Panc1 (cell line): ENCODE measurements around the gene HNRNPLL. TPM values are rescaled to one million over a fixed set of nuclear protein-coding genes. Genes with fewer than 3 reads are reported as not detected.

Source experiments
- ATAC-seq: fragments of 200-7000 bp; cut with Tn5 transposase; 2 replicates; pipeline ENCODE4 v1.9.1; 2020; ENCODE audit warnings: mild to moderate bottlenecking, moderate library complexity
- BruUV-seq: library from RNA; stranded (reverse); fragments of 400-500 nt; replicated peaks from 2 replicates; lab custom pipeline; 2021; lab: Mats Ljungman, UMichigan
- CTCF ChIA-PET: fragments of 300-600 bp; sonication (Branson Sonifier 250); formaldehyde crosslinking; loops from one replicate; lab custom pipeline; 2022; ENCODE audit warnings: antibody characterized with exemption; lab: Charles Lee
- POLR2A ChIA-PET: fragments of 300-600 bp; sonication (Branson Sonifier 250); formaldehyde crosslinking; loops from one replicate; lab custom pipeline; 2022; ENCODE audit warnings: antibody characterized with exemption; lab: Charles Lee
- DNase-seq: peaks from one replicate; pipeline ENCODE4 v3.0.0-alpha.2; 2010; ENCODE audit warnings: low read depth, low spot score
- H3K27ac ChIP-seq: 2 replicates; pipeline ENCODE4 v1.5.1; 2011; ENCODE audit warnings: mild to moderate bottlenecking, low read length, inconsistent platforms
- H3K27me3 ChIP-seq: fragments of 200-500 bp; sonication (Bioruptor generic); 2 replicates; pipeline ENCODE4 v1.6.0; 2014; ENCODE audit warnings: low read length, inconsistent platforms; ENCODE audit not compliant: control insufficient read depth, insufficient read depth
- H3K36me3 ChIP-seq: fragments of 200-500 bp; sonication (Bioruptor generic); 2 replicates; pipeline ENCODE4 v1.5.1; 2014; ENCODE audit warnings: inconsistent platforms, mild to moderate bottlenecking, low read length, moderate library complexity; ENCODE audit not compliant: control insufficient read depth, insufficient read depth
- H3K4me1 ChIP-seq: 2 replicates; pipeline ENCODE4 v1.5.1; 2011; ENCODE audit warnings: inconsistent platforms, mild to moderate bottlenecking, low read length, moderate library complexity; ENCODE audit not compliant: control insufficient read depth, insufficient read depth
- H3K4me3 ChIP-seq, 2 experiments: 2 replicates each; pipeline ENCODE4 v1.5.1; 2011 to 2012; ENCODE audit warnings: low read depth in 2 of 2, low read length in 2 of 2, mild to moderate bottlenecking in 2 of 2, inconsistent platforms in 1 of 2, moderate library complexity in 1 of 2
- H3K9me3 ChIP-seq: fragments of 200-500 bp; sonication (Bioruptor generic); 2 replicates; pipeline ENCODE4 v1.5.1; 2014; ENCODE audit warnings: low read depth, mild to moderate bottlenecking, inconsistent platforms, low read length, moderate library complexity; ENCODE audit not compliant: control insufficient read depth, insufficient read depth
- POLR2AphosphoS5 ChIP-seq: IDR thresholded peaks from 2 replicates; pipeline ENCODE4 v1.6.1; 2012; ENCODE audit warnings: mild to moderate bottlenecking, low read depth, low read length, moderate library complexity
- SIN3A ChIP-seq: IDR thresholded peaks from 2 replicates; pipeline ENCODE4 v1.6.1; 2012; ENCODE audit warnings: low read depth, mild to moderate bottlenecking, low read length, moderate library complexity, borderline replicate concordance; ENCODE audit not compliant: insufficient read depth
- TCF7L2 ChIP-seq: IDR thresholded peaks from 2 replicates; pipeline ENCODE4 v1.6.1; 2011; ENCODE audit warnings: mild to moderate bottlenecking, low read depth, low read length, inconsistent platforms
- in situ Hi-C: cut with HindIII; loops from 2 replicates; pipeline ENCODE4 v1.10.0; 2016; ENCODE audit warnings: low sequenced_read_pairs, low pct_unique_long_range_greater_than_20kb
- intact Hi-C: fragments of 100-400 bp; cut with micrococcal nuclease; formaldehyde crosslinking; loops from one replicate; pipeline ENCODE4 v1.10.0; 2022; ENCODE audit not compliant: unreplicated experiment
- total RNA-seq: library from RNA; stranded (reverse); gene quantifications from one replicate; pipeline ENCODE4 v1.2.1, GENCODE V29; 2021; ENCODE audit not compliant: unreplicated experiment
- TF ChIP-seq, protein P1 (sequence below): fragments of 450-650 bp; IDR thresholded peaks from 2 replicates; pipeline ENCODE4 v1.5.1; 2017; ENCODE audit warnings: mild to moderate bottlenecking
- TF ChIP-seq, protein P2 (sequence below), 2 experiments: IDR thresholded peaks; 2 replicates each; pipeline ENCODE4 v1.6.1; 2011 to 2012; ENCODE audit warnings: low read depth in 2 of 2, control low read depth in 1 of 2, low read length in 1 of 2, mild to moderate bottlenecking in 1 of 2, moderate library complexity in 1 of 2; ENCODE audit not compliant: insufficient read depth in 1 of 2

Gene HNRNPLL
- total RNA-seq, 1 experiment from 2014 or later, result 69.8 TPM

DNA sequence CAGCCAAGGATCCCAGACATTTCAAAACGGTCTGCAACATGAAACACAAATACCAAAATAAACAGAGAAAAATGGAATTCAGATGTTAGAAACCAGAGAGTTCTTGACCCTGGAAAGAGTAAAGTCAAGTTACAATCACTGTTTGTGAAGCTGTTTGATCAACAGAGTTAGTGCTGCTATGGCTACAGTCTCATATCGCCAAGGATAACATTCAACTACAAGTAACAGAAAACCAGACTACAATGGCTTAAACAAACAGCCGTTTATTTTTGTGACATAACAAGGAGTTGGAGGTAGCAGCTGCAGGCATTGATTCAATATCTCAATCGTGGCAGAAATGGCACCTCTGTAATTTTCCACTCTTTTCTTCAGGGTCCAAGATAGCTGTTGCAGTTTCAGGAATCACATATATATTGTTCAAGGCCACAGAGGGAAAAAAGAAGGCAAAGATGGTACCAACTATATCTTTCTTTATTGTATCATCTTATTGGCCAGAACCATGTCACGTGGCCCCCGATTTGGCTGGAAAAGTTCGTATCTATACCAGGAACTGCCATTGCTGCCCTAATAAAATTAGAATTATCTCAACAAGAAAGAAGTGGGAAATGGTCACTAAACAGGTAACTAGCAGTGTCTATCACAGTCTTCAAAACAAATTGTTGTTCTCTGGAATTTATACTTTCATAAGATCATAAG lies 17.7 kb upstream of the HNRNPLL start:
- TF ChIP-seq SIN3A (no peak), POLR2AphosphoS5 (no peak), TCF7L2 (no peak)
- TF ChIP-seq, protein P1, sequence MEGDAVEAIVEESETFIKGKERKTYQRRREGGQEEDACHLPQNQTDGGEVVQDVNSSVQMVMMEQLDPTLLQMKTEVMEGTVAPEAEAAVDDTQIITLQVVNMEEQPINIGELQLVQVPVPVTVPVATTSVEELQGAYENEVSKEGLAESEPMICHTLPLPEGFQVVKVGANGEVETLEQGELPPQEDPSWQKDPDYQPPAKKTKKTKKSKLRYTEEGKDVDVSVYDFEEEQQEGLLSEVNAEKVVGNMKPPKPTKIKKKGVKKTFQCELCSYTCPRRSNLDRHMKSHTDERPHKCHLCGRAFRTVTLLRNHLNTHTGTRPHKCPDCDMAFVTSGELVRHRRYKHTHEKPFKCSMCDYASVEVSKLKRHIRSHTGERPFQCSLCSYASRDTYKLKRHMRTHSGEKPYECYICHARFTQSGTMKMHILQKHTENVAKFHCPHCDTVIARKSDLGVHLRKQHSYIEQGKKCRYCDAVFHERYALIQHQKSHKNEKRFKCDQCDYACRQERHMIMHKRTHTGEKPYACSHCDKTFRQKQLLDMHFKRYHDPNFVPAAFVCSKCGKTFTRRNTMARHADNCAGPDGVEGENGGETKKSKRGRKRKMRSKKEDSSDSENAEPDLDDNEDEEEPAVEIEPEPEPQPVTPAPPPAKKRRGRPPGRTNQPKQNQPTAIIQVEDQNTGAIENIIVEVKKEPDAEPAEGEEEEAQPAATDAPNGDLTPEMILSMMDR, result no peak
- TF ChIP-seq, protein P2, sequence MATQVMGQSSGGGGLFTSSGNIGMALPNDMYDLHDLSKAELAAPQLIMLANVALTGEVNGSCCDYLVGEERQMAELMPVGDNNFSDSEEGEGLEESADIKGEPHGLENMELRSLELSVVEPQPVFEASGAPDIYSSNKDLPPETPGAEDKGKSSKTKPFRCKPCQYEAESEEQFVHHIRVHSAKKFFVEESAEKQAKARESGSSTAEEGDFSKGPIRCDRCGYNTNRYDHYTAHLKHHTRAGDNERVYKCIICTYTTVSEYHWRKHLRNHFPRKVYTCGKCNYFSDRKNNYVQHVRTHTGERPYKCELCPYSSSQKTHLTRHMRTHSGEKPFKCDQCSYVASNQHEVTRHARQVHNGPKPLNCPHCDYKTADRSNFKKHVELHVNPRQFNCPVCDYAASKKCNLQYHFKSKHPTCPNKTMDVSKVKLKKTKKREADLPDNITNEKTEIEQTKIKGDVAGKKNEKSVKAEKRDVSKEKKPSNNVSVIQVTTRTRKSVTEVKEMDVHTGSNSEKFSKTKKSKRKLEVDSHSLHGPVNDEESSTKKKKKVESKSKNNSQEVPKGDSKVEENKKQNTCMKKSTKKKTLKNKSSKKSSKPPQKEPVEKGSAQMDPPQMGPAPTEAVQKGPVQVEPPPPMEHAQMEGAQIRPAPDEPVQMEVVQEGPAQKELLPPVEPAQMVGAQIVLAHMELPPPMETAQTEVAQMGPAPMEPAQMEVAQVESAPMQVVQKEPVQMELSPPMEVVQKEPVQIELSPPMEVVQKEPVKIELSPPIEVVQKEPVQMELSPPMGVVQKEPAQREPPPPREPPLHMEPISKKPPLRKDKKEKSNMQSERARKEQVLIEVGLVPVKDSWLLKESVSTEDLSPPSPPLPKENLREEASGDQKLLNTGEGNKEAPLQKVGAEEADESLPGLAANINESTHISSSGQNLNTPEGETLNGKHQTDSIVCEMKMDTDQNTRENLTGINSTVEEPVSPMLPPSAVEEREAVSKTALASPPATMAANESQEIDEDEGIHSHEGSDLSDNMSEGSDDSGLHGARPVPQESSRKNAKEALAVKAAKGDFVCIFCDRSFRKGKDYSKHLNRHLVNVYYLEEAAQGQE (IDR thresholded peaks at IDR 0.05; ENCODE audit: insufficient read depth in 1 of 2, low read depth in 2 of 2, low read length in 1 of 2), result no peak
- BruUV-seq, result no TSS peak
- DNase-seq (no peak), ATAC-seq (no peak)
- Histone ChIP-seq H3K36me3 (no peaks in the 10 kb centered on the region), H3K4me3 (no peak overlapping the region), H3K4me1 (peaks cover 6% of the 10 kb centered on the region), H3K9me3 (no peaks in the 10 kb centered on the region), H3K27me3 (no peaks in the 10 kb centered on the region), H3K27ac (no peak overlapping the region)
- ChIA-PET POLR2A (interaction anchor here (0.6 to 0.7 kb wide), 2 partner anchors 26 to 56 kb away, joined by 6 to 9 read pairs; no protein-coding TSS in a partner anchor), CTCF (no interaction called here)
- in situ Hi-C loops, result no loop called here
- intact Hi-C loops, result no loop called here

DNA sequence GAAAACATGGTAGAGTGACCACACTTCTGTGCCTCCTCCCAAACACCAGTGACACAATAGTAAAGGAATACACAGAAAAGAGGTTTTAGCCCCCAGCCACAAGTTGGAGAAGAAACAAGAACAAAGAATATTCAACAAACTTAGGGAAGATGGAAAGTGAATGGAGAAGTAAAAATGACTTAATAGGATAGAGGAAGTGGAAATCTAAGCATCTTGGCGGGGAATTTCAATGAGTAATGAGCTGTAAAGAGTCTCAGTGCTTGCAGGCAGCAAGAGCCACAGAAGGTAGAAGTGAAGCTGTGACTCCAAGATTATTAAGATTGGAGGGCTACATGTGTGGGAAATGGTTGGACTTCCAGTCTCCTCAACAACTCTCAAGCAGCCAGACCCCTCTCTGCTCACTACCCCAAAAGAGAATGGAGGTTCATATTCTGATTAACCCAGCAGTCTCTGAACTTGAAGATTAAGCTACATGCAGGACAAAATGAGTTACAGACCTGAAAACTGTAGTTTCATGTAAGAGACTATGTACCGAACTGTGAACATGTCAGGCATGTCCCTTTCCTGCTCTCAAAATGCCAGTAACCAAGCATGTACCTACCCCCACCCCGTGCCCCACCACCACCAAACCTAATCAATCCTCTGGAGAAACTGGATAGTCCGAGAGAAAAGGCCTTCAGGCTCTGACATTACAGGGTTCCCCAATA lies 16.9 kb upstream of the HNRNPLL start:
- CTCF ChIA-PET, result no interaction called here

More for the DNA sequence above, 16.9 kb upstream of the HNRNPLL start:
- TF ChIP-seq, protein P1, result no peak
- TF ChIP-seq, protein P2 (IDR thresholded peaks at IDR 0.05; ENCODE audit: insufficient read depth in 1 of 2, low read depth in 2 of 2, low read length in 1 of 2), result no peak
- TF ChIP-seq POLR2AphosphoS5 (no peak), SIN3A (no peak), TCF7L2 (no peak)
- Histone ChIP-seq H3K9me3 (no peaks in the 10 kb centered on the region), H3K4me1 (peaks cover 6% of the 10 kb centered on the region), H3K4me3 (no peak overlapping the region), H3K36me3 (no peaks in the 10 kb centered on the region), H3K27ac (peak overlapping the region; percentile 14; the same call in 1 of the 2 replicates), H3K27me3 (no peaks in the 10 kb centered on the region)
- POLR2A ChIA-PET, result interaction anchor here (0.6 to 0.7 kb wide), 2 partner anchors 27 to 55 kb away, joined by 6 to 9 read pairs; no protein-coding TSS in a partner anchor
- peak; percentile 62; the same call in 1 of the 2 replicates for ATAC-seq
- in situ Hi-C loops (no loop called here), intact Hi-C loops (no loop called here)
- no TSS peak for BruUV-seq
- no peak for DNase-seq
